Mesendoderm (in vitro differentiated cells): ENCODE measurements around the gene SLC48A1.

Experiments
- DNase-seq: peaks from one replicate; pipeline ENCODE4 v3.0.0; 2013
- H2AK5ac ChIP-seq: 2 replicates; pipeline ENCODE4 v1.6.1; 2013; ENCODE audit warnings: low read length, inconsistent platforms
- H2BK120ac ChIP-seq: 2 replicates; pipeline ENCODE4 v1.6.1; 2013; ENCODE audit warnings: low read depth, mild to moderate bottlenecking, low read length, moderate library complexity, mixed read lengths
- H2BK15ac ChIP-seq: replicated peaks from 2 replicates; pipeline ENCODE4 v1.6.1; 2013; ENCODE audit warnings: low read depth, mild to moderate bottlenecking, moderate library complexity
- H2BK5ac ChIP-seq: 2 replicates; pipeline ENCODE4 v1.6.1; 2013; ENCODE audit warnings: low read length, inconsistent platforms
- H3K18ac ChIP-seq: 2 replicates; pipeline ENCODE4 v1.6.1; 2013; ENCODE audit warnings: mild to moderate bottlenecking, low read length, mixed read lengths
- H3K23ac ChIP-seq: one replicate; pipeline ENCODE4 v1.6.1; 2013; ENCODE audit warnings: low read length
- H3K27ac ChIP-seq: 2 replicates; pipeline ENCODE4 v1.5.1; 2013; ENCODE audit warnings: low read depth, mild to moderate bottlenecking, inconsistent platforms, low read length, moderate library complexity
- H3K27me3 ChIP-seq: 2 replicates; pipeline ENCODE4 v1.6.1; 2013; ENCODE audit warnings: low read length, control low read depth, mild to moderate bottlenecking, inconsistent platforms; ENCODE audit not compliant: insufficient read depth, poor library complexity
- H3K36me3 ChIP-seq: 2 replicates; pipeline ENCODE4 v1.6.1; 2013; ENCODE audit warnings: low read length, inconsistent platforms; ENCODE audit not compliant: control insufficient read depth, insufficient read depth
- H3K4ac ChIP-seq: one replicate; pipeline ENCODE4 v1.6.1; 2013; ENCODE audit warnings: low read depth, mild to moderate bottlenecking, low read length, moderate library complexity
- H3K4me1 ChIP-seq: 2 replicates; pipeline ENCODE4 v1.6.1; 2013; ENCODE audit warnings: low read depth, low read length, inconsistent platforms; ENCODE audit not compliant: control insufficient read depth
- H3K4me2 ChIP-seq: 2 replicates; pipeline ENCODE4 v1.6.1; 2013; ENCODE audit warnings: low read length
- H3K4me3 ChIP-seq: 2 replicates; pipeline ENCODE4 v1.5.1; 2013; ENCODE audit warnings: mild to moderate bottlenecking, low read length
- H3K56ac ChIP-seq: one replicate; pipeline ENCODE4 v1.6.1; 2013; ENCODE audit warnings: low read length
- H3K79me1 ChIP-seq: 2 replicates; pipeline ENCODE4 v1.6.1; 2013; ENCODE audit warnings: low read length, inconsistent platforms
- H3K79me2 ChIP-seq: 2 replicates; pipeline ENCODE4 v1.6.1; 2013; ENCODE audit warnings: mild to moderate bottlenecking, low read length; ENCODE audit not compliant: control insufficient read depth, insufficient read depth
- H3K9ac ChIP-seq: 2 replicates; pipeline ENCODE4 v1.6.1; 2013; ENCODE audit warnings: low read length, inconsistent platforms
- H4K5ac ChIP-seq: one replicate; pipeline ENCODE4 v1.6.1; 2013; ENCODE audit warnings: low read length
- H4K8ac ChIP-seq: one replicate; pipeline ENCODE4 v1.6.1; 2013; ENCODE audit warnings: low read depth, mild to moderate bottlenecking, control low read depth, low read length, moderate library complexity
- WGBS: extraction: QIAGEN DNeasy Blood & Tissue Kit; methylation state at CpG from one replicate; pipeline ENCODE4 v1.1.7; 2013; ENCODE audit warnings: low lambda C conversion rate, missing lambda C conversion rate; ENCODE audit not compliant: insufficient coverage; ENCODE audit errors: extremely low coverage; 5-methylcytosine and 5-hydroxymethylcytosine counted together

The SLC48A1 gene

DNA sequence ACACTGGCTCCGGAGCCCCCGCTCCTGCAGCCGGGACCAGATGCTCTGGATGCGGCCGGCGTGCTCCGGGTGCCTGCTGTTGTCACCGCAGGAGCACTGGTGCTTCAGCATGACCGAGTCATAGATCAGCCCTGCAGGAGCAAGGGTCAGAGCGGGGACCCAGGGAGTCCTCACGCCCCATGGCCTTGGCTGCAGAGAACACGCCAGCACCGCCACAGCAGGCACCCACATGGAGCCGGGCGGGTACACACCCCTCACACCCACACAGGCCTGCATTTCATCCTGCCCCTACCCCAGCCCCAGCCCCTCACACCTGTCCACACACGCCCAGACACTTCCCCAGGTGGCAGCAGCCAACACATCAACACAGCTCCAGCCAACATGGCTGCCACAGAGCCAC is 18.8 kb downstream of the SLC48A1 start:
- Histone ChIP-seq H4K5ac (no peak overlapping the region), H3K27ac (no peak overlapping the region), H3K79me1 (no peaks in the 10 kb centered on the region), H2BK120ac (no peak overlapping the region), H3K36me3 (peaks cover 36% of the 10 kb centered on the region), H3K4me1 (no peaks in the 10 kb centered on the region), H2BK5ac (no peak overlapping the region), H3K4ac (no peak overlapping the region), H3K23ac (no peak overlapping the region), H3K18ac (no peak overlapping the region), H2BK15ac (no peak overlapping the region), H3K9ac (no peak overlapping the region), H2AK5ac (no peak overlapping the region), H3K4me3 (no peak overlapping the region), H3K56ac (no peak overlapping the region), H3K27me3 (no peaks in the 10 kb centered on the region), H3K4me2 (no peak overlapping the region), H4K8ac (no peak overlapping the region), H3K79me2 (no peaks in the 10 kb centered on the region)
- DNase-seq = no peak
- WGBS = no CpG with 5 or more reads among the region's 16 CpGs

- H3K18ac ChIP-seq = no peak overlapping the region
- no peak overlapping the region for H3K56ac ChIP-seq
- H3K4me2 ChIP-seq = no peak overlapping the region
- no peak overlapping the region for H2AK5ac ChIP-seq
- H2BK120ac ChIP-seq = no peak overlapping the region
- no peak overlapping the region for H3K27ac ChIP-seq
- H3K36me3 ChIP-seq = peaks cover 29% of the 10 kb centered on the region
- no peak overlapping the region for H3K4me3 ChIP-seq
- H4K8ac ChIP-seq = no peak overlapping the region
- DNase-seq = no peak
- H3K4ac ChIP-seq = no peak overlapping the region
- H3K79me2 ChIP-seq = no peaks in the 10 kb centered on the region
- H3K4me1 ChIP-seq = no peaks in the 10 kb centered on the region
- no peak overlapping the region for H3K23ac ChIP-seq
- H3K79me1 ChIP-seq = no peaks in the 10 kb centered on the region
- no peak overlapping the region for H3K9ac ChIP-seq
- no peak overlapping the region for H2BK5ac ChIP-seq
- no peaks in the 10 kb centered on the region for H3K27me3 ChIP-seq
- H4K5ac ChIP-seq = no peak overlapping the region
- H2BK15ac ChIP-seq = no peak overlapping the region
- WGBS = no CpG with 5 or more reads among the region's 15 CpGs
These were observed 20.1 kb downstream of the SLC48A1 start for GRCh38 chr12:47793015-47793681.

DNA sequence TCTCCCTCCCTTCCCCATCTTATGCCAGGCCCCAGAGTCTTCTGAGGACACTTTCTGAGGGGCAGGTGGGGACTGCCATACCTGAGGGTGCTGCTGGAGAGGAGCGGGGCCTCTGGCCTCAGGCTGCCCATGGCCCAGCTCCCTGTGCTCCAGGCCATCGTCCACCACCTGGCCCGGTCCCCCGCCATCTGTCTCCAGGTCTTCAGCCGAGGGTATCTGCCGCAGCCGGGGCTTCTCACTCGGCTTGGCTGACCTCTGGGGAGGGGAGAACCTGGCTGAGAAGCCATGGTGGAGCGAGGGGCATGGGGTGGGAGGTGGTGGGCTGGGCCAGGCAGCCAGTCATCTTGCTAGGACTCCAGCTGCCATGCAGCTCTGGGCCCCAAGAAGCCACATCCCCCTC is 21.6 kb downstream of the SLC48A1 start:
- peaks cover 19% of the 10 kb centered on the region for H3K36me3 ChIP-seq

GRCh38 chr12:47795121-47795813 is 22.2 kb downstream of the SLC48A1 start:
- Histone ChIP-seq H4K8ac (no peak overlapping the region), H3K27me3 (no peaks in the 10 kb centered on the region), H2BK5ac (no peak overlapping the region), H3K4me1 (no peaks in the 10 kb centered on the region), H2AK5ac (no peak overlapping the region), H3K4me3 (no peak overlapping the region), H3K56ac (no peak overlapping the region), H2BK120ac (no peak overlapping the region), H3K4ac (no peak overlapping the region), H3K9ac (no peak overlapping the region), H3K27ac (no peak overlapping the region), H2BK15ac (no peak overlapping the region), H3K36me3 (peaks cover 18% of the 10 kb centered on the region), H4K5ac (no peak overlapping the region), H3K79me2 (peaks cover 11% of the 10 kb centered on the region), H3K18ac (no peak overlapping the region), H3K4me2 (no peak overlapping the region), H3K79me1 (peaks cover 10% of the 10 kb centered on the region), H3K23ac (no peak overlapping the region)
- no peak for DNase-seq
- no CpG with 5 or more reads among the region's 21 CpGs for WGBS

More for the DNA sequence above, 21.6 kb downstream of the SLC48A1 start:
- no peak overlapping the region for H3K4me2 ChIP-seq
- H2BK5ac ChIP-seq = no peak overlapping the region
- H3K79me1 ChIP-seq = peaks cover 8% of the 10 kb centered on the region
- H4K5ac ChIP-seq = no peak overlapping the region
- H3K9ac ChIP-seq = no peak overlapping the region
- H3K23ac ChIP-seq = no peak overlapping the region
- WGBS = no CpG with 5 or more reads among the region's 9 CpGs
- no peaks in the 10 kb centered on the region for H3K4me1 ChIP-seq
- H3K4ac ChIP-seq = no peak overlapping the region
- DNase-seq = no peak
- H3K27ac ChIP-seq = no peak overlapping the region
- H4K8ac ChIP-seq = no peak overlapping the region
- no peak overlapping the region for H2AK5ac ChIP-seq
- H3K27me3 ChIP-seq = no peaks in the 10 kb centered on the region
- no peak overlapping the region for H3K4me3 ChIP-seq
- no peak overlapping the region for H2BK120ac ChIP-seq
- no peak overlapping the region for H3K56ac ChIP-seq
- H2BK15ac ChIP-seq = no peak overlapping the region
- peaks cover 5% of the 10 kb centered on the region for H3K79me2 ChIP-seq
- no peak overlapping the region for H3K18ac ChIP-seq

DNA sequence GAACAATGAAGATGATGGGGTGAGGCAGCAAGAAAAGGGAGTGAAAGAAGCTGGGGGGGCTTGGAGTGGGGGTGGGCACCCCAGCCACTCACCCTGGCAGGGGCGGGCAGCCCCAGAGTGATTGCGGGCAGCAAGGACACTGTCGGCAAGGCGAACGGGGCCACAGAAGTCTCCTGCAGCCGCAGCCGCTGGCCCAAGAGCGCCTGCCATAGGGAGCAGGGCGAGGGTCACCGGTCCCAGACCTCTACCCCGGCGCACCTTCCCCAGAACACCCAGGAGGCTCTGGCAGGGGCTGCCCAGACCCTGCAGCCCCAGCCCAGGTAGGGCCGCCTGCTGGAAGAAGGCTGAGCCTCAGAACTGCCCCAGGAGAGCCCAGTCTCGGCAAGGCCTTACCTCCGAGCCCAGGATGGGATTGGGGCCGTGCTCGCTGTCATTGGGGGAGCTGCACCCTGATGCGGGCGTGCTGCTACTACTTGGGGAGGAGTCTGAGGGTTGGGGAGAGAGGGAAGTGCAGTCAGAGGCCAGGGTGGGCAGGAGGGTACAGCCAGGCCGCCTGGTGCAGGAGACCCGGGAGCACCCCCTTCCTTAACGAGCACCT is 22.9 kb downstream of the SLC48A1 start:
- H2BK15ac ChIP-seq = no peak overlapping the region
- peaks cover 2% of the 10 kb centered on the region for H3K4me1 ChIP-seq
- no peak overlapping the region for H3K18ac ChIP-seq
- H3K9ac ChIP-seq = no peak overlapping the region
- no peak overlapping the region for H3K4ac ChIP-seq
- H3K36me3 ChIP-seq = peaks cover 20% of the 10 kb centered on the region
- no peak overlapping the region for H3K4me2 ChIP-seq
- no peak overlapping the region for H2BK120ac ChIP-seq
- H3K56ac ChIP-seq = no peak overlapping the region
- peaks cover 14% of the 10 kb centered on the region for H3K79me1 ChIP-seq
- no peaks in the 10 kb centered on the region for H3K27me3 ChIP-seq
- H3K4me3 ChIP-seq = no peak overlapping the region
- no peak overlapping the region for H2AK5ac ChIP-seq
- H3K27ac ChIP-seq = no peak overlapping the region
- no CpG with 5 or more reads among the region's 22 CpGs for WGBS
- H4K5ac ChIP-seq = no peak overlapping the region
- H2BK5ac ChIP-seq = no peak overlapping the region
- peaks cover 17% of the 10 kb centered on the region for H3K79me2 ChIP-seq
- H4K8ac ChIP-seq = no peak overlapping the region
- DNase-seq = no peak
- H3K23ac ChIP-seq = no peak overlapping the region
